ENCODE data around the gene SKI.

- TF ChIP-seq, protein P1, sequence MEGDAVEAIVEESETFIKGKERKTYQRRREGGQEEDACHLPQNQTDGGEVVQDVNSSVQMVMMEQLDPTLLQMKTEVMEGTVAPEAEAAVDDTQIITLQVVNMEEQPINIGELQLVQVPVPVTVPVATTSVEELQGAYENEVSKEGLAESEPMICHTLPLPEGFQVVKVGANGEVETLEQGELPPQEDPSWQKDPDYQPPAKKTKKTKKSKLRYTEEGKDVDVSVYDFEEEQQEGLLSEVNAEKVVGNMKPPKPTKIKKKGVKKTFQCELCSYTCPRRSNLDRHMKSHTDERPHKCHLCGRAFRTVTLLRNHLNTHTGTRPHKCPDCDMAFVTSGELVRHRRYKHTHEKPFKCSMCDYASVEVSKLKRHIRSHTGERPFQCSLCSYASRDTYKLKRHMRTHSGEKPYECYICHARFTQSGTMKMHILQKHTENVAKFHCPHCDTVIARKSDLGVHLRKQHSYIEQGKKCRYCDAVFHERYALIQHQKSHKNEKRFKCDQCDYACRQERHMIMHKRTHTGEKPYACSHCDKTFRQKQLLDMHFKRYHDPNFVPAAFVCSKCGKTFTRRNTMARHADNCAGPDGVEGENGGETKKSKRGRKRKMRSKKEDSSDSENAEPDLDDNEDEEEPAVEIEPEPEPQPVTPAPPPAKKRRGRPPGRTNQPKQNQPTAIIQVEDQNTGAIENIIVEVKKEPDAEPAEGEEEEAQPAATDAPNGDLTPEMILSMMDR (IDR thresholded peaks at IDR 0.05; ENCODE audit: low read depth, low read length): no peak
- TF ChIP-seq POLR2A (IDR thresholded peaks at IDR 0.05; ENCODE audit: extremely low read depth, insufficient read length): no peak
Observed at GRCh38 chr1:2352341-2352896, 124.3 kb downstream of the SKI start.
